ENCODE data around the gene SAT2.

SAT2 gene

DNA sequence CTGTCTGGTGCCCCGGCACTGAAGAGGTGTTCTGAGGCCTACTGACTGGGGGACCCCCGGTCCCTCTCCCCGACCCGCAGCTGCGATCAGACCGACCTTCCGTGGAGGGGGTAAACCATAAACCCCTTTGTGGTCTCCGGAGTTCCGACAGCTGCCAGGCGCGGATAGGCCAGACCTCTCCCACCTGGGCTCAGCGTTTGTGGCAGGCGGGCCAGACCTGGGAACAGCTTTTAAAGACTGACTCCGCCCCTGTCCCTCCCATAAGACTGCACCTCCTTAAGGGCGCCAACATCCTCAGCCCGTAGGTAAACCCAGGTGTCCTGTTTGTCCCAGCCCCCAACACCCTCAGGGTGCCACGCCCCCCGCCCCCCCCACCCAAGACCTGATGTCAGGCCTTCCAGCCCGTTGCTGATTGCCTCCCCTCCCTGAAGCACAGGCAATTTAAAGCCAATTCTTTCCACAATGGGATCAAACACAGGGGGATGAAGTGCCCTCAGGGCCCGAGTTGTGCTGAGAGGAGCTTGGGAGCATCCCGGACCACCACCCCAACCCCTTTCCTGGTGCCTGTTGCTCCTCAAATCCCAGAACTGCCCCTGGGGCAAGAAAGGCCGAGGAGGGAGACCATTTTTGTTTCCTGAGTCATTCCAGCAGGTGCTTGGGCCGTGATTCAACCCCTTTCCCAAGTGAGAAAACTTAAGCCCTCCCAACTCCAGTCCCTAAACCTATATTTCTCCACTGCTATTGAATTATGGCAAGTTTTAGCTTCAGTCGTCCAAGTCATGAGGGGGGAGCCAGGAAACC is 37.5 kb downstream of the SAT2 start, which contains the start of gene SOX15:
SOX15 (minus strand) TSS at position 204 of the 801 bp plus-strand sequence. CDS start 418 bp downstream, outside the sequence.
- no peak for DNase-seq

DNA sequence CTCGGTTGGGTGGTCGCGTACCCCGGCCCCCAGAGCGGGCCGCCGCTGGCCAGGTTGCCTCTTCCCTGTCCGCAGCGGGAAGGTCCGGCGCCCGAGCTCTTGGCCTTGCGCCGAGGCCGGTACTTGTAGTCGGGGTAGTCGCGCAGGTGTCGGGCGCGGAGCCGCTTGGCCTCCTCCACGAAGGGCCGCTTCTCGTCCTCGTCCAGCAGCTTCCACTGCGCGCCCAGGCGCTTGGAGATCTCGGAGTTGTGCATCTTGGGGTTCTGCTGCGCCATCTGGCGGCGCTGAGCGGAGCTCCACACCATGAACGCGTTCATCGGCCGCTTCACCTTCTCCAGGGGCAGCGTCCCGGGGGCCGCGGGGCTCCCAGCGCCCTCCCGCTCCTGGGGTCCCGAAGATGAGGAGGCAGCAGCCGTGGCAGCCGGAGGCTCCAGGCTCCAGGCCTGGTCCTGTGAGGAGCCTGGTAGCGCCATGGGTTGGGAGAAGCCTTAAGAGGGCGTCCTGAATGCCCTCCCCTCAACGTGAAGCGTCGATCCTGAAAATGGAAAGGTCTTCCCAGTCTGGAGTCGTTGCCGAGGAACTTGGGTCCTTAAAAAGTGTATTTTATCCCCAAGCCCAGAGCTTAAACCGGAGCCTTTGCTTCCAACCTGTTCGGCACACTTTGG is 38.3 kb downstream of the SAT2 start:
- peak; percentile 53 for DNase-seq

DNA sequence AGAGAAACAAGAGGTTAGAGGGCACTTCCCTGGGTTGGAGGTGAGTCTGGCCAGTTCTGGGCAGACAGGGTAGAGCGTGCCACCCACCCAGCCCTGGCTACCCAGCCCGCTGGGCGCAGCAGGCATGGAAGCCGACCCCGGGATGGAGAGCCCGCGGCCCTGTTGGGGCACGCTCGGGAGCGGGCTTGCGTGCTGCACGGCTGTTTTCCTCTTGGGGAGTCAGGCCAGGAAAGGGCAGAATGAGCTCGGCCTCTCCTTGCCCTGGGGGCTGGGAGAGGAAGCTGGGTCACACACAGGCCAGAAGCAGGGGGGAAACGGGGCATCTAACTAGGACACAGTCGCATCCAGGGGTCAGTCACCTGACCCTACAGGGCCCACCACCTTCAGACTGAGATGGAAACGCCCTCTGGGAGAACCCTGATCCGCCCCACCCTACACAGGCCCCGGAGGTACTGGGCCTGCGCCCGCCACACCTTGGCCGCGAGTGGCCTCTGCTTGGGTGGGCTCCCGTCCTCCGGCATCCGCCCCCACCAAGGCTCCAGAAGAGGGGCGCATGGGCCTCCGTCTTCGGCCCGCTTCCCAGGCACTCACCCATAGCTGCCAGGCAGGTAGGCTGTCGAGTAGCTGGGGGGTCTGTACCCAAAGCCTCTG is 38.9 kb downstream of the SAT2 start:
- DNase-seq, result no peak

- no peak for DNase-seq
Measured at GRCh38 chr17:7587420-7588151, 40.0 kb downstream of the SAT2 start.

DNA sequence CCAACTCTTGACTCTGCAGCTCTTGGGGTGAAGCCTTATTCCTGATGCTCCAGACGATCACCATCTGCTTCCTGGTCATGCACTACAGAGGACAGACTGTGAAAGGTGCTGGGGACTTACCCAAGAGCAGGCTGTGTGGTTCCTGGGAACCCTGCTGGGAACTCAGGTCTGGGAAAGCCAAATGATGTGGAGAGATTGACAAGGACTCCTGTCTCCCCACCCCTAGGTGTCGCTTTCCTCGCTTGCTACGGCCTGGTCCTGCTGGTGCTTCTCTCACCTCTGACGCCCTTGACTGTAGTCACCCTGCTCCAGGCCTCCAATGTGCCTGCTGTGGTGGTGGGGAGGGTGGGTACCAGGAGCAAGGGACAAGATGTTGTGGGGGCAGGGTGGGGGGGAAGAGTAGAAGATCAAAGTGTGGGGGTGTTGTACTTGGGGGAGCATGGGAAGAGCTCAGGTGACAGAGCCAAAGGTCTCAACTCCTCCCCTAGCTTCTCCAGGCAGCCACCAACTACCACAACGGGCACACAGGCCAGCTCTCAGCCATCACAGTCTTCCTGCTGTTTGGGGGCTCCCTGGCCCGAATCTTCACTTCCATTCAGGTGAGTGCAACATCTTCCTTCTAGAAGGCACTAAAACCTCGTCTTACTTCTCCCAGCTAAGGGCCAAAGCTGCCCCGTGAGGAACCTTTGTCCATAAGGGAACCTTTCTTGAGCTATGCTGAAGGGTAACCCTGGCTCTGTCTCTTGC is 40.8 kb downstream of the SAT2 start:
- DNase-seq, result no peak

DNA sequence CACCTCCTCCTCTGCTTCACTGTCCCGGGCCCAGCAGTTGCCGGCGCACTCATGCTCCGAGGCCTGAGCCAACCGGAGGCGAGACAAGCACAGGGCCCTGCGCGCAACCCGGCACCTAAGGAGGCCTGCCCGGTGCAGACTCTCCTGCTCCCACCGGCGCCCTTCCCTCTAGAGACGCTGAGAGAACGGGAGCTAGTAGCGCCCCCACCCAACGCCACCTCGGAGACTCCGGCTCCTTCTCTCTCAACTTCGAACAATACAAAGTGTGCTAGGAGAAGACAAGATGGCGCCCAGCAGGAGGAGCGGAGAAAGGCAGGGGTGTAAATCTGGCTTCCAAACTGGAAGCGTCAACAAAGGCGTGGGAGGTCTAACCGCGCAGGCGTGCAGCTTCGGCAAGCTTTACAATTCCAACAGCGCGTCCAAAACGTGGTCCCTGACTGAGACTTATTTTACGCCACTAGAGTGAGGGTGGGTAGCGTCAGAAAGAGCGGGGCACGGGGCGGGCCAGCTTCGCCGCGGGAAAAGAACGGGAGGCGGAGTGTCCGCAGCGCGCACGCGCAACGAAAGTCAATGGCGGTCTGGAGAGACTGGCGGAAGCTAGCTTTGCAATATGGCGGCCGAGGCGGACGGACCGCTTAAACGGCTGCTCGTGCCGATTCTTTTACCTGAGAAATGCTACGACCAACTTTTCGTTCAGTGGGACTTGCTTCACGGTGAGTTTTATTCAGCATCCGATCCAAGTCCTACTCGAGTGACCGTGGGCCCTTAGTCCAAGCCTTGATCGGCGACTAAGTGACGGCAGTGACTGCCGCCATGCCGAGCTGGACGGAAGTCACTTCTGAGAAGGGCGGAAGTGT is 44.1 kb downstream of the SAT2 start, which contains the start of gene MPDU1:
MPDU1 (plus strand) TSS at position 600 of the 857 bp plus-strand sequence; CDS start at position 611, 11 bp downstream.
- DNase-seq, result peak; percentile 86

- no peak for DNase-seq
Measured at GRCh38 chr17:7582396-7583252, 45.0 kb downstream of the SAT2 start.

DNA sequence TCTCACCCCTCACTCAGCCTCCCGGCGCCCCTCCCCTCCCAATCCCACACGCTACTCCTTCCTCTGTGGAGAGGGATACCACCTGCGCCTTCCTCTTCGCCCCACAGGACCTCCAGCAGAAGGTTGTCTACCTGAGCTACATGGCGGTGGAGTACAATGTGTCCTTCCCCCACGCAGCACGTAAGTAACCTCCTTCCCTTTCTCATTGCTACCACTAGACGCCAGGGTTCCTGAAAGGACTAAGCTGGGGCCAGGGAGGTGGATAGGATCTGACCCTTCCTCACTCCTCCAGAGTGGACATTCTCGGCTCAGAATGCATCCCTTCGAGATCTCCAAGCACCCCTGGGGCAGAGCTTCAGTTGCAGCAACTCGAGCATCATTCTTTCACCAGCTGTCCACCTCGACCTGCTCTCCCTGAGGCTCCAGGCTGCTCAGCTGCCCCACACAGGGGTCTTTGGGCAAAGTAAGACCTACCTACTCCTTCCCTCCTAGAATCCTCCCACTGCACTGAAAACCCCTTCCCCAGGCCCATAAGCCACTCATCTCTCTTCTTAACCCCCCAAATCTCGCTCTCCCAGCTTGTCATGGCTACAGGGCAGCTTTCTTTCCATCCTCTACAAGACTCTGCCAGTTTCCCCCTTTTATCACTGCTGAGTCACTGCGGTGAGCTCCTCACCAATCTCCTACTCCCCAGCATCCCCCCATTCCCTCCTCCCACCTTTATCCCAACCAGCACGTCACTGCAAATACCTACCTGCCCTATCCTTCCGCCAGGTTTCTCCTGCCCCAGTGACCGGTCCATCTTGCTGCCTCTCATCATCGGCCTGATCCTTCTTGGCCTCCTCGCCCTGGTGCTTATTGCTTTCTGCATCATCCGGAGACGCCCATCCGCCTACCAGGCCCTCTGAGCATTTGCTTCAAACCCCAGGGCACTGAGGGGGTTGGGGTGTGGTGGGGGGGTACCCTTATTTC is 46.7 kb downstream of the SAT2 start:
- no peak for DNase-seq

- DNase-seq, result no peak
Measured at GRCh38 chr17:7579834-7580603, 47.6 kb downstream of the SAT2 start.

- DNase-seq, result no peak
Measured at GRCh38 chr17:7579001-7579833, 48.4 kb downstream of the SAT2 start, which contains the start of gene CD68. Gene CD68, plus strand, starts transcription at chr17:7579638. Its CDS starts 40 bp downstream, at chr17:7579678.

DNA sequence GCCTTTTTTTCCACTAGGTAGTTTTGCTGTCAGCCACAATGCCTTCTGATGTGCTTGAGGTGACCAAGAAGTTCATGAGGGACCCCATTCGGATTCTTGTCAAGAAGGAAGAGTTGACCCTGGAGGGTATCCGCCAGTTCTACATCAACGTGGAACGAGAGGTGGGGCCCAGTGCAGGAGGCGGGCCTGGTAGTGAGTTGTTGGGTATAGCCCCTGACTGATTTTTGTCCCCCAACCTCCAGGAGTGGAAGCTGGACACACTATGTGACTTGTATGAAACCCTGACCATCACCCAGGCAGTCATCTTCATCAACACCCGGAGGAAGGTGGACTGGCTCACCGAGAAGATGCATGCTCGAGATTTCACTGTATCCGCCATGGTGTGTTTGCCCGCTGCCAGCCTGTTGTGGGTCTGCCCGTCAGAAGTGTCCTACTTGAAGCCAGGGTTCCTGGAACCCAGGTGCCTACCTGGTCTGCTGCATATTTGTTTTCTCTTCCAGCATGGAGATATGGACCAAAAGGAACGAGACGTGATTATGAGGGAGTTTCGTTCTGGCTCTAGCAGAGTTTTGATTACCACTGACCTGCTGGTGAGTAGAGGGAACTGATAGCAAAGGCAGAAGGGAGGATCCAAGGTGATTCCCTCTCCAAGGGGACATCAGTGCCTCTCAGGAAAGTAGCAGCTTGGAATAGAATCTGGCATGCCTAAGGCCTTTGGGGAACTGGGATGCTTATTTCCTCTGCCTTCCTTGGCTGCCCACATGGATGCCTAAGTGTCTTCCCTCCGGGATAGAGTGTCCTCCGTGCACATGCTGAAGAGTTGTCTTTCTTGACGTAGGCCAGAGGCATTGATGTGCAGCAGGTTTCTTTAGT is 50.1 kb downstream of the SAT2 start:
- DNase-seq, result no peak

GRCh38 chr17:7576432-7576937 is 51.1 kb downstream of the SAT2 start:
- no peak for DNase-seq
